Measurements from ENCODE around the gene CCDC88A. TPM values are rescaled to one million over a fixed set of nuclear protein-coding genes. Genes with fewer than 3 reads are reported as not detected.
A peak's percentile ranks its signal among the peaks of the same experiment; 100 is the strongest.

CCDC88A gene
- total RNA-seq, 2 donors from 2014 or later = 50.0 to 74.5 TPM

DNA sequence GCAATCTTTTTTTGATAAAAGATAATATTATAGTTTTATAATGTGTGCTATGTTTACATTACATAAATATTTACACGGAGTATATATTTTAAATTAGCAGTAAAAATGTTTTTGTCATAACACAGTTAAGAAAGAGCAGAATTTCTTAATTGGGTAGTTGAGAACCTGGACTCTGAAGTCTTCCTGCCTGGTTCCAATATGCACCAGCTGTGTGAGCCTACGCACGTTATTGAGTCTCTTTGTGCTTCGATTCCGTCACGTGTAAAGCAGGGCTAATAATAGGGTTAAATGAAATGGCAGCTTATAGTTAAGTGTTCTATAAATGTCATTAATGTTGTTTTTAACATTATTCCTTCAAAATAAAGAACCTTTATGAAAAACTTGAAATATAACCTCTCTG is 1.2 kb upstream of the CCDC88A start:
- Histone ChIP-seq H3K36me3 (no peaks in the 10 kb centered on the region), H3K27me3 (replicated peaks; ENCODE audit: insufficient read depth) (no peaks in the 10 kb centered on the region), H3K4me1 (ENCODE audit: control insufficient read depth in 1 of 2, low read depth in 2 of 2) (peaks cover 6 to 8% of the 10 kb centered on the region in 2 donors), H3K9me3 (no peaks in the 10 kb centered on the region), H3K27ac (no peak overlapping the region), H3K4me3 (peak overlapping the region; percentile 85)
- ATAC-seq (ENCODE audit: insufficient number of reproducible peaks, low FRiP score, low read depth) (no peak), DNase-seq (ENCODE audit: low spot score) (no peak)
- TF ChIP-seq, protein P1, sequence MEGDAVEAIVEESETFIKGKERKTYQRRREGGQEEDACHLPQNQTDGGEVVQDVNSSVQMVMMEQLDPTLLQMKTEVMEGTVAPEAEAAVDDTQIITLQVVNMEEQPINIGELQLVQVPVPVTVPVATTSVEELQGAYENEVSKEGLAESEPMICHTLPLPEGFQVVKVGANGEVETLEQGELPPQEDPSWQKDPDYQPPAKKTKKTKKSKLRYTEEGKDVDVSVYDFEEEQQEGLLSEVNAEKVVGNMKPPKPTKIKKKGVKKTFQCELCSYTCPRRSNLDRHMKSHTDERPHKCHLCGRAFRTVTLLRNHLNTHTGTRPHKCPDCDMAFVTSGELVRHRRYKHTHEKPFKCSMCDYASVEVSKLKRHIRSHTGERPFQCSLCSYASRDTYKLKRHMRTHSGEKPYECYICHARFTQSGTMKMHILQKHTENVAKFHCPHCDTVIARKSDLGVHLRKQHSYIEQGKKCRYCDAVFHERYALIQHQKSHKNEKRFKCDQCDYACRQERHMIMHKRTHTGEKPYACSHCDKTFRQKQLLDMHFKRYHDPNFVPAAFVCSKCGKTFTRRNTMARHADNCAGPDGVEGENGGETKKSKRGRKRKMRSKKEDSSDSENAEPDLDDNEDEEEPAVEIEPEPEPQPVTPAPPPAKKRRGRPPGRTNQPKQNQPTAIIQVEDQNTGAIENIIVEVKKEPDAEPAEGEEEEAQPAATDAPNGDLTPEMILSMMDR (IDR thresholded peaks at IDR 0.05) = no peak

- H3K4me3 ChIP-seq = peak overlapping the region; percentile 85
- no peak for ATAC-seq (ENCODE audit: insufficient number of reproducible peaks, low FRiP score, low read depth)
- TF ChIP-seq, protein P1 (IDR thresholded peaks at IDR 0.05) = no peak
- no peaks in the 10 kb centered on the region for H3K9me3 ChIP-seq
- no peaks in the 10 kb centered on the region for H3K27me3 ChIP-seq (replicated peaks; ENCODE audit: insufficient read depth)
- peaks cover 6 to 8% of the 10 kb centered on the region in 2 donors for H3K4me1 ChIP-seq (ENCODE audit: control insufficient read depth in 1 of 2, low read depth in 2 of 2)
- peak overlapping the region; percentile 25 to 83 for H3K27ac ChIP-seq
- no peaks in the 10 kb centered on the region for H3K36me3 ChIP-seq
- no peak for DNase-seq (ENCODE audit: low spot score)
These were observed 726 bp upstream of the CCDC88A start for GRCh38 chr2:55420439-55420725.

- peak overlapping the region; percentile 85 for H3K4me3 ChIP-seq
- no peak for ATAC-seq (ENCODE audit: insufficient number of reproducible peaks, low FRiP score, low read depth)
- TF ChIP-seq, protein P1 (IDR thresholded peaks at IDR 0.05) = no peak
These were observed 400 bp downstream of the CCDC88A start for GRCh38 chr2:55419233-55419678.

DNA sequence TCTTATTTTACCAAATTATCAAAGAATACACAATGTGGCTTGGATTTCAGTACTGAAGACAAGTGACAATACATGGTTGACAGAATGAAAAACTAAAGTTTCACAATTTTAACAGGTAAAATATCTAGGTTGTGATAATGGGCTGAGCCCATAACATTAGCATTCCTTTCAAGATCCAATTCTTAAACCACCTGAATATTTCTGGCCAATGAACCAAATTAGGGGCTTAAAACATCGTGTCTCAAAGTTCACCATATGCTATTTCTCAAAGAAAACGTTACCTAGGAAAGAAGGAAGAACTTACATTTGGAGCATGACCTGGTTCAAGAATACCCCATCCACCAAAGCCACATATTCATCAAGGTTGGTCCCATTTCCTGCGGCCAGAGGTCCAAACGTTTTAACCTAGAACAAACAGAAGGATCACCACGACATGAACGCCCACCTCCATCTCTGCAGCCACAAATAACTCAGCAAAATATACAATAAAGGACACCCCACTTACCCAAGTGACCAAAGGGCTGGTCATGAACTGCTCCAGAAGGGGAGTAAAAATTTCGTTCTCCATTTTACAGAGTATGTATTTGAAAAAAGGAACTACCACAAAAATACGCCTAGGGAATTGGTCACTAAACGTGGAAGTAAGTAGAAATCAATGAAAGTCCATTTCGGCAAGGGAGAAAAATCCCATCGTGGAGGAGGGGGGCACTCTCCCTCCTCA is 984 bp downstream of the CCDC88A start:
- Histone ChIP-seq H3K36me3 (no peaks in the 10 kb centered on the region), H3K27ac (peak overlapping the region; percentile 83 to 90), H3K4me1 (ENCODE audit: control insufficient read depth in 1 of 2, low read depth in 2 of 2) (peaks cover 6 to 8% of the 10 kb centered on the region in 2 donors), H3K27me3 (replicated peaks; ENCODE audit: insufficient read depth) (no peaks in the 10 kb centered on the region), H3K9me3 (no peaks in the 10 kb centered on the region), H3K4me3 (peak overlapping the region; percentile 85)
- ATAC-seq (ENCODE audit: insufficient number of reproducible peaks, low FRiP score, low read depth) (no peak), DNase-seq (ENCODE audit: low spot score) (no peak)
- TF ChIP-seq, protein P1 (IDR thresholded peaks at IDR 0.05) = no peak

More at GRCh38 chr2:55419233-55419678, 400 bp downstream of the CCDC88A start:
- Histone ChIP-seq H3K36me3 (no peaks in the 10 kb centered on the region), H3K4me1 (ENCODE audit: control insufficient read depth in 1 of 2, low read depth in 2 of 2) (peaks cover 6 to 8% of the 10 kb centered on the region in 2 donors), H3K27me3 (replicated peaks; ENCODE audit: insufficient read depth) (no peaks in the 10 kb centered on the region), H3K9me3 (no peaks in the 10 kb centered on the region), H3K27ac (peak overlapping the region; percentile 83 to 90)
- DNase-seq (ENCODE audit: low spot score) = no peak

DNA sequence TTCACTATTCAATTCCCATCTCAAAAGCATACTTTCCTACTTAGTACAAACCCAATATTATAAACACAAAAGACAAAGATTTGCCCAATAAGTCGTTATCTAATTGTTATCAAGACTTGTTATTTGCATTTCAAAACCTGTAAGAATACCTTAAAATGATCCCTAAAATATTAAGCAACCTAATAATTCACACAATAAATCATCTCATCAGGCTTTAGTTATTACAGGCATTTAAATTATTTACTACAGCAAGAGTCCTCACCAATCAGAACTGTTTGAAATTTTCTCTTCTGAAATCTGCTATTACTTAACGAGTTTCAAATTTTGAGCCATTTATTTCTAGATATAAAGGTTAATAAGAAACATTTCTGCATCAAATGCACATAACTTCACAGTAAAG is 1.6 kb downstream of the CCDC88A start:
- no peak overlapping the region for H3K27ac ChIP-seq

More for the DNA sequence above, 1.6 kb downstream of the CCDC88A start:
- DNase-seq (ENCODE audit: low spot score) (no peak), ATAC-seq (ENCODE audit: insufficient number of reproducible peaks, low FRiP score, low read depth) (no peak)
- H3K27me3 ChIP-seq (replicated peaks; ENCODE audit: insufficient read depth) = no peaks in the 10 kb centered on the region
- peak overlapping the region; percentile 85 for H3K4me3 ChIP-seq
- peaks cover 6 to 8% of the 10 kb centered on the region in 2 donors for H3K4me1 ChIP-seq (ENCODE audit: control insufficient read depth in 1 of 2, low read depth in 2 of 2)
- TF ChIP-seq, protein P1 (IDR thresholded peaks at IDR 0.05) = no peak
- no peaks in the 10 kb centered on the region for H3K9me3 ChIP-seq
- no peaks in the 10 kb centered on the region for H3K36me3 ChIP-seq
